Fibroblast of lung (primary cell): ENCODE data around the gene GTF2A1. TPM values are rescaled to one million over a fixed set of nuclear protein-coding genes. Genes with fewer than 3 reads are reported as not detected.

Experiments used
- DNase-seq, 2 donors: peaks; one replicate each; pipeline versions ENCODE4 v3.0.0 to v3.0.0-alpha.2; 2010; ENCODE audit warnings: low read depth in 2 of 2
- H2AFZ ChIP-seq: 2 replicates; pipeline ENCODE4 v1.5.1; 2012; ENCODE audit warnings: low read length, control low read depth, inconsistent platforms
- H3K27ac ChIP-seq: 2 replicates; pipeline ENCODE4 v1.5.1; 2011; ENCODE audit warnings: low read length, control low read depth; ENCODE audit not compliant: insufficient read depth
- H3K27me3 ChIP-seq: 2 replicates; pipeline ENCODE4 v1.5.1; 2011; ENCODE audit warnings: mild to moderate bottlenecking, low read length; ENCODE audit not compliant: control insufficient read depth, insufficient read depth
- H3K36me3 ChIP-seq: 2 replicates; pipeline ENCODE4 v1.5.1; 2011; ENCODE audit warnings: low read length; ENCODE audit not compliant: control insufficient read depth, insufficient read depth
- H3K4me1 ChIP-seq: 2 replicates; pipeline ENCODE4 v1.5.1; 2011; ENCODE audit warnings: low read length; ENCODE audit not compliant: control insufficient read depth, insufficient read depth; ENCODE audit errors: extremely low read depth
- H3K4me2 ChIP-seq: 2 replicates; pipeline ENCODE4 v1.5.1; 2011; ENCODE audit warnings: low read length, control low read depth; ENCODE audit not compliant: insufficient read depth; ENCODE audit errors: extremely low read depth
- H3K4me3 ChIP-seq, 4 experiments: fragments of 200-600 bp in 1 of 4; sonication (generic) in 1 of 4; replicated peaks in 1 of 4; 2 replicates each; pipeline ENCODE4 v1.5.1; 2011 to 2016; ENCODE audit warnings: low read length in 4 of 4, low read depth in 3 of 4, mild to moderate bottlenecking in 3 of 4, control low read depth in 2 of 4, inconsistent platforms in 1 of 4, mixed read lengths in 1 of 4; ENCODE audit not compliant: insufficient read depth in 1 of 4; ENCODE audit errors: control extremely low read depth in 1 of 4
- H3K79me2 ChIP-seq: 2 replicates; pipeline ENCODE4 v1.5.1; 2012; ENCODE audit warnings: mild to moderate bottlenecking, low read length, inconsistent platforms; ENCODE audit not compliant: control insufficient read depth, insufficient read depth
- H3K9ac ChIP-seq: 2 replicates; pipeline ENCODE4 v1.5.1; 2011; ENCODE audit warnings: mild to moderate bottlenecking, low read length, control low read depth; ENCODE audit not compliant: insufficient read depth
- H3K9me3 ChIP-seq: 2 replicates; pipeline ENCODE4 v1.5.1; 2012; ENCODE audit warnings: low read depth, low read length; ENCODE audit not compliant: control insufficient read depth, insufficient read depth
- H4K20me1 ChIP-seq: 2 replicates; pipeline ENCODE4 v1.5.1; 2011; ENCODE audit warnings: low read length; ENCODE audit not compliant: control insufficient read depth, insufficient read depth; ENCODE audit errors: extremely low read depth
- CTCF ChIP-seq, 2 donors: IDR thresholded peaks in 1 of 2; conservative IDR thresholded peaks in 1 of 2; 1 replicate in 1 of 2; 2 replicates in 1 of 2; pipeline ENCODE4 v1.5.1; 2011 to 2012; ENCODE audit warnings: low read length in 2 of 2, control low read depth in 1 of 2, inconsistent platforms in 1 of 2, low read depth in 1 of 2, mild to moderate bottlenecking in 1 of 2
- EZH2 ChIP-seq: IDR thresholded peaks from 2 replicates; pipeline ENCODE4 v1.5.1; 2012; ENCODE audit warnings: low read length, control low read depth, mild to moderate bottlenecking; ENCODE audit errors: missing control alignments
- polyA plus RNA-seq, 2 donors: library from polyadenylated mRNA; depleted of rRNA in 1 of 2; stranded (reverse) in 1 of 2; unstranded in 1 of 2; fragments of >200 nt; gene quantifications; 2 replicates each; pipeline ENCODE4 v1.2.1, GENCODE V29; 2011 to 2012; ENCODE audit warnings: missing spikeins in 1 of 2
- total RNA-seq: library from RNA; depleted of rRNA; stranded (reverse); fragments of >200 nt; gene quantifications from 2 replicates; pipeline ENCODE4 v1.2.1, GENCODE V29; 2014

The GTF2A1 gene
- total and polyA plus RNA-seq, 2 donors (not counting 1 experiment from before 2014, with no cell fraction given), result 23.2 to 32.7 TPM

GRCh38 chr14:81170104-81170828 is 50.5 kb downstream of the GTF2A1 start:
- H3K27me3 ChIP-seq, result no peaks in the 10 kb centered on the region
- no peaks in the 10 kb centered on the region for H3K9me3 ChIP-seq
- H2AFZ ChIP-seq, result peak overlapping the region; percentile 98
- TF ChIP-seq CTCF (conservative IDR thresholded peaks at IDR 0.05 in 1 of 2, IDR thresholded peaks at IDR 0.05 in 1 of 2; ENCODE audit: low read depth in 1 of 2, low read length in 2 of 2) (peak; percentile 81 to 94), EZH2 (no peak)
- H3K9ac ChIP-seq, result peak overlapping the region; percentile 55
- H3K27ac ChIP-seq, result peak overlapping the region; percentile 83
- H3K79me2 ChIP-seq, result no peaks in the 10 kb centered on the region
- H3K36me3 ChIP-seq, result no peaks in the 10 kb centered on the region
- no peaks in the 10 kb centered on the region for H4K20me1 ChIP-seq
- peak overlapping the region; percentile 92 for H3K4me2 ChIP-seq
- H3K4me3 ChIP-seq, result peak overlapping the region; percentile 56 to 68 (median 66)
- DNase-seq, result peak; percentile 83 to 89
- peaks cover 7% of the 10 kb centered on the region for H3K4me1 ChIP-seq

DNA sequence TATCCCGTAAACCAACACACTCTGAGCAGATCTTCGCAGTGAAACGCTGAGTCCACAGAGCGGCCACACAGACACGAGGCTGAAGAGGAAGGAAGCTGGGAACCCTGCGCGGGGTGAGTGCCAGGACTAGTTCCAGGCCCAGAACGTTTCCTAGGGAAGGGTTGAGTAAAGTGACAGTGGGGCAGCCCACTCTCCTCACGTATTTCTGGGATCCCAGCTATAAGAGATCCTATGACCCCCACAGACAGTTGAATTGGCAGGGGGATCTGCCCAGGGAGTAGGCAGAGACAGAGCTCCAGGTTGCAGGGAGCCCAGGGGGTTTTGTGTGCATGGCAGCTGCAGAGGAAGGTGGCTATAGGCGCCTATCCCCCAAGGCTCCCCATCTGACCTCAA is 51.1 kb downstream of the GTF2A1 start:
- Histone ChIP-seq H3K27me3 (no peaks in the 10 kb centered on the region), H3K36me3 (no peaks in the 10 kb centered on the region), H3K4me2 (peak overlapping the region; percentile 92), H3K79me2 (no peaks in the 10 kb centered on the region), H3K4me3 (peak overlapping the region; percentile 56 to 68 (median 66)), H3K9ac (peak overlapping the region; percentile 55), H3K27ac (peak overlapping the region; percentile 83), H4K20me1 (no peaks in the 10 kb centered on the region), H2AFZ (peak overlapping the region; percentile 92), H3K4me1 (peaks cover 7% of the 10 kb centered on the region), H3K9me3 (no peaks in the 10 kb centered on the region)
- DNase-seq, result peak in 1 of 2 donors; percentile 14
- TF ChIP-seq EZH2, result no peak
- no peak for TF ChIP-seq CTCF (conservative IDR thresholded peaks at IDR 0.05 in 1 of 2, IDR thresholded peaks at IDR 0.05 in 1 of 2; ENCODE audit: low read depth in 1 of 2, low read length in 2 of 2)

DNA sequence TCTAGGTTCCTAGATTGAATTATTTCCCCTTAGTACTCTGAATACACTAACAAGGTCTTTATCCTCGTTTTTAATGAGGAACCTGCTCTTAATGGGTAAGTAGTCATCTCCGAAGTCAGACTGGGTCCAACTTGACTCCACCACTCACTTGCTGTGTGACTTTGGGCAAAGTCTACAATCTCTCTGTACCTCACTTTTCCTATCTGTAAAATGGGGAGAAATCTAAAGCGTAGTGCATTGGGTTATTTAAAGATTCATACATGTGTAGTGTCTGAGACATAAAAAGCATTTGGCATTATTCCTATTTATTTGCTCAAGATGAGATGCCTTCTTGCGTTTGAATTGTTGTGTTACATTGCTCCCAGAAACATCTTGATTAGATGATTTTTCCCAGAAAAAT is 51.5 kb downstream of the GTF2A1 start:
- H3K79me2 ChIP-seq, result no peaks in the 10 kb centered on the region
- TF ChIP-seq EZH2 (no peak), CTCF (conservative IDR thresholded peaks at IDR 0.05 in 1 of 2, IDR thresholded peaks at IDR 0.05 in 1 of 2; ENCODE audit: low read depth in 1 of 2, low read length in 2 of 2) (no peak)
- H3K27me3 ChIP-seq, result no peaks in the 10 kb centered on the region
- peaks cover 7% of the 10 kb centered on the region for H3K4me1 ChIP-seq
- peak overlapping the region; percentile 92 for H2AFZ ChIP-seq
- no peak for DNase-seq
- peak overlapping the region; percentile 55 for H3K9ac ChIP-seq
- H3K9me3 ChIP-seq, result no peaks in the 10 kb centered on the region
- no peaks in the 10 kb centered on the region for H3K36me3 ChIP-seq
- H3K4me2 ChIP-seq, result peak overlapping the region; percentile 92
- peak overlapping the region; percentile 56 to 68 (median 66) for H3K4me3 ChIP-seq
- H4K20me1 ChIP-seq, result no peaks in the 10 kb centered on the region
- no peak overlapping the region for H3K27ac ChIP-seq
